OCI-LY7 (cell line): ENCODE results near the gene EBNA1BP2. TPM values are rescaled to one million over a fixed set of nuclear protein-coding genes. Genes with fewer than 3 reads are reported as not detected.

Experiments used
- BruUV-seq: library from RNA; stranded (reverse); fragments of 400-500 nt; replicated peaks from 2 replicates; lab custom pipeline; 2021; lab: Mats Ljungman, UMichigan
- CTCF ChIA-PET: fragments of 300-600 bp; sonication (Branson Sonifier 250); formaldehyde crosslinking; loops from one replicate; lab custom pipeline; 2022; ENCODE audit warnings: antibody characterized with exemption; ENCODE audit not compliant: unreplicated experiment; lab: Charles Lee
- POLR2A ChIA-PET: fragments of 300-600 bp; sonication (Branson Sonifier 250); formaldehyde crosslinking; loops from one replicate; lab custom pipeline; 2022; ENCODE audit warnings: antibody characterized with exemption; lab: Charles Lee
- DNase-seq: peaks from one replicate; pipeline ENCODE4 v3.0.0-alpha.2; 2015; ENCODE audit warnings: low spot score
- H2AFZ ChIP-seq: fragments of 200-600 bp; sonication (generic), shearing (Covaris generic); 2 replicates; pipeline ENCODE4 v1.6.1; 2014; ENCODE audit warnings: mild to moderate bottlenecking, antibody characterized with exemption, low read length, moderate library complexity
- H3K27ac ChIP-seq: fragments of 200-600 bp; sonication (generic); 2 replicates; pipeline ENCODE4 v1.5.1; 2014; ENCODE audit warnings: mixed run types, low read depth, mild to moderate bottlenecking, moderate library complexity, low read length, inconsistent platforms; ENCODE audit not compliant: poor library complexity, severe bottlenecking
- H3K36me3 ChIP-seq: fragments of 200-600 bp; sonication (generic); 2 replicates; pipeline ENCODE4 v1.6.1; 2014; ENCODE audit warnings: mild to moderate bottlenecking, antibody characterized with exemption, low read length, moderate library complexity, mixed read lengths; ENCODE audit not compliant: insufficient read depth
- H3K4me1 ChIP-seq: fragments of 200-600 bp; sonication (generic); 2 replicates; pipeline ENCODE4 v1.5.1; 2014; ENCODE audit warnings: mild to moderate bottlenecking, low read length; ENCODE audit not compliant: insufficient read depth, poor library complexity, severe bottlenecking
- H3K4me2 ChIP-seq: fragments of 200-600 bp; sonication (generic); 2 replicates; pipeline ENCODE4 v1.6.1; 2014; ENCODE audit warnings: mild to moderate bottlenecking, low read length
- H3K4me3 ChIP-seq: fragments of 200-600 bp; sonication (generic); 2 replicates; pipeline ENCODE4 v1.5.1; 2014; ENCODE audit warnings: mild to moderate bottlenecking, low read depth, low read length; ENCODE audit not compliant: poor library complexity, severe bottlenecking
- H3K79me2 ChIP-seq: fragments of 200-600 bp; sonication (generic); 2 replicates; pipeline ENCODE4 v1.6.1; 2016; ENCODE audit warnings: low read depth, mild to moderate bottlenecking, low read length, moderate library complexity, mixed read lengths; ENCODE audit not compliant: insufficient read depth
- H3K9me2 ChIP-seq: fragments of 200-600 bp; sonication (generic); 2 replicates; pipeline ENCODE4 v1.6.1; 2016; ENCODE audit warnings: mild to moderate bottlenecking, low read length, mixed read lengths; ENCODE audit not compliant: insufficient read depth
- H3K9me3 ChIP-seq: fragments of 200-600 bp; sonication (generic); 2 replicates; pipeline ENCODE4 v1.6.1; 2014; ENCODE audit warnings: mild to moderate bottlenecking, mixed run types, low read length, mixed read lengths
- H4K20me1 ChIP-seq: fragments of 200-600 bp; sonication (generic); 2 replicates; pipeline ENCODE4 v1.6.1; 2014; ENCODE audit warnings: mild to moderate bottlenecking, antibody characterized with exemption, low read length, moderate library complexity, mixed read lengths; ENCODE audit not compliant: insufficient read depth
- CTCF ChIP-seq: fragments of 200-600 bp; sonication (generic); conservative IDR thresholded peaks from 2 replicates; pipeline ENCODE4 v1.5.1; 2014; ENCODE audit warnings: mild to moderate bottlenecking, antibody characterized with exemption, low read length, moderate library complexity, mixed read lengths
- EZH2phosphoT487 ChIP-seq: fragments of 200-600 bp; sonication (generic); IDR thresholded peaks from 2 replicates; pipeline ENCODE4 v1.6.1; 2018; ENCODE audit warnings: low read depth, borderline replicate concordance, mild to moderate bottlenecking, mixed run types, antibody characterized with exemption, low read length, moderate library complexity, mixed read lengths
- intact Hi-C: fragments of 100-400 bp; cut with micrococcal nuclease; formaldehyde crosslinking; loops from one replicate; pipeline ENCODE4 v1.10.0; 2022; ENCODE audit not compliant: unreplicated experiment
- total RNA-seq, 2 experiments: library from RNA; depleted of rRNA in 1 of 2; stranded (reverse); fragments of >200 nt in 1 of 2; shearing (Covaris generic) in 1 of 2; gene quantifications; 2 replicates each; pipeline ENCODE4 v1.2.3, GENCODE V29; 2014 to 2022

The EBNA1BP2 gene
- total RNA-seq, 2 experiments from 2014 or later: 63.0 to 65.4 TPM

- Histone ChIP-seq H3K27ac (no peak overlapping the region), H3K4me2 (peak overlapping the region; percentile 94), H3K4me3 (peak overlapping the region; percentile 99), H4K20me1 (no peaks in the 10 kb centered on the region), H2AFZ (peak overlapping the region; percentile 81), H3K9me3 (no peaks in the 10 kb centered on the region), H3K79me2 (peaks cover 16% of the 10 kb centered on the region), H3K36me3 (peaks cover 33% of the 10 kb centered on the region), H3K9me2 (no peaks in the 10 kb centered on the region), H3K4me1 (peaks cover 18% of the 10 kb centered on the region)
- TF ChIP-seq CTCF (no peak), EZH2phosphoT487 (no peak)
- intact Hi-C loops: no loop called here
- ChIA-PET CTCF (no interaction called here), POLR2A (interaction anchor here (0.7 to 1.0 kb wide), 2 partner anchors 326 to 820 kb away, joined by 4 read pairs; partner anchors contain the start of gene ZNF691)
- no TSS peak for BruUV-seq
- peak; percentile 90 for DNase-seq
Observed at GRCh38 chr1:43172527-43172972, 460 bp upstream of the EBNA1BP2 start.

GRCh38 chr1:43171312-43171875 lies 696 bp downstream of the EBNA1BP2 start:
- ChIA-PET CTCF (interaction anchor here (0.6 kb wide), 1 partner anchor 607 kb away, joined by 3 read pairs; no protein-coding TSS in a partner anchor), POLR2A (interaction anchor here (0.5 to 1.0 kb wide), 2 partner anchors 50 to 693 kb away, joined by 3 read pairs; no protein-coding TSS in a partner anchor)
- H3K9me2 ChIP-seq: no peaks in the 10 kb centered on the region
- H3K27ac ChIP-seq: no peak overlapping the region
- DNase-seq: peak; percentile 11
- no peak for TF ChIP-seq EZH2phosphoT487
- TF ChIP-seq CTCF: no peak
- H3K4me2 ChIP-seq: peak overlapping the region; percentile 94
- H4K20me1 ChIP-seq: no peaks in the 10 kb centered on the region
- peaks cover 18% of the 10 kb centered on the region for H3K4me1 ChIP-seq
- H2AFZ ChIP-seq: peak overlapping the region; percentile 81; the same call in 1 of the 2 replicates
- H3K4me3 ChIP-seq: peak overlapping the region; percentile 99
- intact Hi-C loops: no loop called here
- peaks cover 16% of the 10 kb centered on the region for H3K79me2 ChIP-seq
- no peaks in the 10 kb centered on the region for H3K9me3 ChIP-seq
- TSS peak; percentile 73 for BruUV-seq
- peaks cover 44% of the 10 kb centered on the region for H3K36me3 ChIP-seq

- DNase-seq: no peak
- no peak overlapping the region for H3K27ac ChIP-seq
- ChIA-PET POLR2A (no interaction called here), CTCF (no interaction called here)
- no peak overlapping the region for H2AFZ ChIP-seq
- no peak overlapping the region for H3K4me2 ChIP-seq
- intact Hi-C loops: no loop called here
- TF ChIP-seq EZH2phosphoT487 (no peak), CTCF (no peak)
- H3K36me3 ChIP-seq: peaks cover 88% of the 10 kb centered on the region
- H3K9me3 ChIP-seq: no peaks in the 10 kb centered on the region
- H3K79me2 ChIP-seq: peaks cover 3% of the 10 kb centered on the region
- BruUV-seq: no TSS peak
- no peaks in the 10 kb centered on the region for H3K9me2 ChIP-seq
- no peaks in the 10 kb centered on the region for H4K20me1 ChIP-seq
- H3K4me1 ChIP-seq: peaks cover 5% of the 10 kb centered on the region
- no peak overlapping the region for H3K4me3 ChIP-seq
Observed at GRCh38 chr1:43165765-43166164, 6.3 kb downstream of the EBNA1BP2 start.
